Upper lobe of right lung (tissue), 1 donor: ENCODE results near the gene CACNB4. TPM values are rescaled to one million over a fixed set of nuclear protein-coding genes. Genes with fewer than 3 reads are reported as not detected.

Source experiments
- ATAC-seq: fragments of 200-7000 bp; cut with Tn5 transposase; one replicate; pipeline ENCODE4 v1.9.1; 2020; ENCODE audit warnings: mild to moderate bottlenecking, moderate library complexity
- DNase-seq: peaks from one replicate; pipeline ENCODE4 v3.0.0-alpha.2; 2020
- H3K27ac ChIP-seq: fragments of 200-600 bp; one replicate; pipeline ENCODE4 v1.8.0; 2022
- H3K27me3 ChIP-seq: fragments of 200-600 bp; one replicate; pipeline ENCODE4 v1.8.0; 2022; ENCODE audit warnings: mild to moderate bottlenecking
- H3K36me3 ChIP-seq: fragments of 200-600 bp; one replicate; pipeline ENCODE4 v1.8.0; 2022
- H3K4me1 ChIP-seq: fragments of 200-600 bp; one replicate; pipeline ENCODE4 v1.8.0; 2022
- H3K4me3 ChIP-seq: fragments of 200-600 bp; one replicate; pipeline ENCODE4 v1.8.0; 2022; ENCODE audit warnings: mild to moderate bottlenecking
- H3K9me3 ChIP-seq: fragments of 200-600 bp; one replicate; pipeline ENCODE4 v1.8.0; 2022
- intact Hi-C: fragments of 100-400 bp; cut with DNase I; formaldehyde crosslinking; loops from one replicate; pipeline ENCODE4 v1.11.0; 2022
- long read RNA-seq: library from polyadenylated mRNA; unstranded; transcript quantifications from one replicate; pipeline ENCODE4 v2.0.0, GENCODE V29; 2021
- total RNA-seq: library from RNA; stranded (reverse); fragmentation: NEBNext Ultra II Directional; extraction: Animal tissue kit (Norgen Biotek cat#: 25700); gene quantifications from one replicate; pipeline ENCODE4 v1.2.1, GENCODE V29; 2021
- TF ChIP-seq, protein P1 (sequence below): fragments of 200-600 bp; IDR thresholded peaks from one replicate; pipeline ENCODE4 v1.8.0; 2022; ENCODE audit warnings: antibody characterized with exemption
- donor health status: DM: no; HTN: yes; CAD: no; lungs with severe emphysema.

The CACNB4 gene
- total RNA-seq: 15.3 TPM
- long read RNA-seq, partial matches to known transcripts: 1 of 9 reads
- long read RNA-seq, other reads (novel, unspliced or antisense): 8 of 9 reads

GRCh38 chr2:152098496-152099366 lies at the start of gene CACNB4:
CACNB4 (minus strand) TSS chr2:152099044.
- Histone ChIP-seq H3K4me1 (peaks cover 12% of the 10 kb centered on the region), H3K4me3 (peak within 1 kb of the TSS; percentile 60), H3K9me3 (no peaks in the 10 kb centered on the region), H3K27me3 (peaks cover 19% of the 10 kb centered on the region), H3K36me3 (no peaks in the 10 kb centered on the region), H3K27ac (peak within 1 kb of the TSS; percentile 24)
- TF ChIP-seq, protein P1, sequence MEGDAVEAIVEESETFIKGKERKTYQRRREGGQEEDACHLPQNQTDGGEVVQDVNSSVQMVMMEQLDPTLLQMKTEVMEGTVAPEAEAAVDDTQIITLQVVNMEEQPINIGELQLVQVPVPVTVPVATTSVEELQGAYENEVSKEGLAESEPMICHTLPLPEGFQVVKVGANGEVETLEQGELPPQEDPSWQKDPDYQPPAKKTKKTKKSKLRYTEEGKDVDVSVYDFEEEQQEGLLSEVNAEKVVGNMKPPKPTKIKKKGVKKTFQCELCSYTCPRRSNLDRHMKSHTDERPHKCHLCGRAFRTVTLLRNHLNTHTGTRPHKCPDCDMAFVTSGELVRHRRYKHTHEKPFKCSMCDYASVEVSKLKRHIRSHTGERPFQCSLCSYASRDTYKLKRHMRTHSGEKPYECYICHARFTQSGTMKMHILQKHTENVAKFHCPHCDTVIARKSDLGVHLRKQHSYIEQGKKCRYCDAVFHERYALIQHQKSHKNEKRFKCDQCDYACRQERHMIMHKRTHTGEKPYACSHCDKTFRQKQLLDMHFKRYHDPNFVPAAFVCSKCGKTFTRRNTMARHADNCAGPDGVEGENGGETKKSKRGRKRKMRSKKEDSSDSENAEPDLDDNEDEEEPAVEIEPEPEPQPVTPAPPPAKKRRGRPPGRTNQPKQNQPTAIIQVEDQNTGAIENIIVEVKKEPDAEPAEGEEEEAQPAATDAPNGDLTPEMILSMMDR: no peak
- intact Hi-C loops: no loop called here
- ATAC-seq: peak; percentile 61
- DNase-seq: peak; percentile 72

GRCh38 chr2:152134488-152135280 lies 35.8 kb upstream of the CACNB4 start:
- DNase-seq (no peak), ATAC-seq (no peak)
- Histone ChIP-seq H3K4me1 (no peaks in the 10 kb centered on the region), H3K36me3 (peaks cover 20% of the 10 kb centered on the region), H3K27ac (no peak overlapping the region), H3K27me3 (no peaks in the 10 kb centered on the region), H3K4me3 (no peak overlapping the region), H3K9me3 (no peaks in the 10 kb centered on the region)
- TF ChIP-seq, protein P1: no peak
- intact Hi-C loops: no loop called here

GRCh38 chr2:152132306-152132705 lies 33.5 kb upstream of the CACNB4 start:
- Histone ChIP-seq H3K4me3 (no peak overlapping the region), H3K36me3 (peaks cover 24% of the 10 kb centered on the region), H3K4me1 (no peaks in the 10 kb centered on the region), H3K27ac (no peak overlapping the region), H3K9me3 (no peaks in the 10 kb centered on the region), H3K27me3 (no peaks in the 10 kb centered on the region)
- intact Hi-C loops: no loop called here
- TF ChIP-seq, protein P1: no peak
- DNase-seq: no peak
- ATAC-seq: no peak

DNA sequence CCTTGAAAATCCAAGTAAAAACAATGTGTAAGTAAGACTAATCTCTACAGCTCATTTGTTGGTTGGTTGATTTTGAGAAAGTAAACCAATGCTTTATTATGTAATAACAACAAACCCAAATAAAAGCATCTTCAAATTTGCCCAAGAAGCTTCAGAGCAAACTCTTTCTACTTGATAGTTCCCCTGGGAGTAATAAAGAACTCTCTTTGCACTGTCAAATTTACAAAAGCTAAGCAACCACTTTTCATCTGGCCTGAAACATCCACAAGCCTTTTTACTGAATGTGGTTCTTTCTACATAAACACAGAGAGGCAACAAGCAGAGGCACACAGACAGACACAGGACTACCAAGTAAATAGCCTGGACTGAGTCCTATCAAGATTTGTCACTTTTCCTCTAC lies 28.8 kb upstream of the CACNB4 start:
- Histone ChIP-seq H3K4me1 (no peaks in the 10 kb centered on the region), H3K4me3 (no peak overlapping the region), H3K36me3 (peaks cover 56% of the 10 kb centered on the region), H3K27me3 (no peaks in the 10 kb centered on the region), H3K27ac (no peak overlapping the region), H3K9me3 (no peaks in the 10 kb centered on the region)
- TF ChIP-seq, protein P1: no peak
- ATAC-seq (no peak), DNase-seq (no peak)
- intact Hi-C loops: no loop called here

GRCh38 chr2:152126664-152127063 lies 27.8 kb upstream of the CACNB4 start:
- ATAC-seq: no peak
- Histone ChIP-seq H3K27ac (no peak overlapping the region), H3K4me1 (no peaks in the 10 kb centered on the region), H3K27me3 (no peaks in the 10 kb centered on the region), H3K36me3 (peaks cover 57% of the 10 kb centered on the region), H3K9me3 (no peaks in the 10 kb centered on the region), H3K4me3 (no peak overlapping the region)
- DNase-seq: no peak
- intact Hi-C loops: no loop called here
- TF ChIP-seq, protein P1: no peak
